NOMO-1 (cell line): ENCODE results near the gene CCDC158.
"Not testable (repeated sequence)": the region's sequence is repeated elsewhere in the genome, so short reads cannot be mapped to it uniquely, and the experiment has no call there.

Experiments used
- DNase-seq, 2 experiments: peaks; one replicate each; lab custom pipeline; 2025; ENCODE audit not compliant: unreplicated experiment in 2 of 2; lab: John Stamatoyannopoulos, UW

The CCDC158 gene

DNA sequence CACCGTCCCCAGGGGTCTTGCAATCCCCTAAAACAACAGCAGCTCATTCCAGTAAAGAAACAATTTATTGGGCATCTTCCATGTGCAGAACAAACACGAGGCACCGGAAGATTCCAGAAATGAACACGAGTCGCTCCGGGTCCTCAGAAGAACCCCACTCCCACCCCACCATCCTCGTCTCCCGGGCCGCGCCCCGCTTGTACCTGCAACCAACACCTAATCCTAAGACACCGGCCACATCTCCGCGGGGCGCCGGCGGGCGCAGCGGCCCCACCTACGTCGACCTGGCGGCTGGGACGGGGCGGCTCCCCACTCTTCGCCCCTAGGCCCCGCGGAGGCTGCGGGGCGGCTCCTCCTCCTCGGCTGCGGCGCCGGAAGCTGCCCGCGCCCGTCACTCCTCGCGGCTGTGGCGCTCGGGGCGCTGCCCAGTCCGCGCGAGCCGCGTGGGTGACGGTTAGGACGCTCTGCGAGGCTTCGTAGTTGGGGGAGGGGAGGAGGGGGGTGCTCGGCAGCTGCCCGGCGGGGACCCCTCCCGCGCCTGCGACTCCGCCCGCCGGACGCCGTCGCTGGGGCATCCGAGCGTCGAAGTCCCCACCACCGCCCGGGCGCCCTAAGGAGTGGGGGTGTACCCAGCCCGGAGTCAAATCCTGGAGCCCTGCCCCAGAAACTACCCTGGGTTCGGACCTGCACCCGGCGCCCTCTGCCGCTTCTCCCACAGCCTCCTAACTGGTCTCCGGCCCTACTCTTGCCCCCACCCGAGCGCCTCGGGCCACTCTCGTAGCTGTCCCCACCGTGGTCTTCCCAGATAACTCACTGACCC is at the start of gene CCDC158:
CCDC158 (minus strand) TSS at position 380 of the 820 bp plus-strand sequence. CDS start 17,934 bp downstream, outside the sequence.
- DNase-seq = no peak

DNA sequence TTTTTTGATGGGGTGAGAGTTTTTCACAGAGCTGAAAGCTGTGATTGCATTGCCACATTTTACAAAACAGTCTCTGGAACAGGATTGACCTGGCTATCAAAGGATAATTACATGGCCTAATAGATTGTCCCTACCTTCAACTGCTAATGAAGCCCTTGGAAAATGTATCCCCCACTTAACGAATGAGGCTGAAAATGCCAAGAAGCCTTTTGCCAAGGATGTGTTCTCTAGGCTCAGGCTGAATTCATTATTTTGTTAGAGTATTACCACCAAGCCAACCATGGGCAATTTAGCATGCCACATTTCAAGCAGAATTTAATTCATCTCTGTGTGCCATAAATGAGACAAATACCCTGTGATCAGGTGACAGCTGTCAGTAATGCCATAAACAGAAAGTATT is 49.6 kb upstream of the CCDC158 start:
- DNase-seq = no peak

DNA sequence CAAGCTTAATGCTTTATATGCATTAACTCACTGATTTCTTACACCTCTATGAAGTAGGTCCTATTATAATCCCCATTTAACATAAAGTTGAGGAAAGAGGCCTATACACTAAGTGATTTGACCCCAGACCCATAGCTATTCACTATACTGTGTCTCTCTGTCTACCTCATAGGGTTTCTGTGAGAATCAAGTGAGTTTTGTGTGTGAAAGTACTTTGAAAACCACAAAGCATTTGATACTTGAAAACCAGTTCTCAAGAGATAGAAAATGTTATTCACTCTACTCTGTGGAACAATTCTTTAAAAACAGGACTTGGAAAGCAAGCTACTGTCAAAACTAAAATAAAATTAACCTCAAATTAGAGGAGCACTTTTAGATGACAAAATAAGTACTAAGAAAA is 49.1 kb upstream of the CCDC158 start:
- no peak for DNase-seq

DNA sequence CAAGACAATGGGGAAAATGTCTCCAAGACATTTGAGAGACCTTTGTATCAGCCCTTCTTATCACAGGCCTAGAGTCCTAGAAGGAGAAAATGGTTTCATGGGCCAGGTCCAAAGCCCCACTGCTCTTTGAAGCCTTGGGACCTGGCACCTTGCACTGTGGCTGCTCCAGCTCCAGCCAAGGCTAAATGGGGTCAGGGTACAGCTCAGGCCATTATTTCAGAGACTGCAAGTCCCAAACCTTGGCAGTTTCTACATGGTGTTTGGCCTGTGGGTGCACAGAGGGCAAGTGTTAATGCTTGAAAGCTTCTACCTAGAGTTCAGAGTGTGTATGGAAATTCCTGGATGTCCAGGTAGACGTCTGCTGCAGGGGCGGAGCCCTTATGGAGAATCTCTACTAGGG is 42.6 kb upstream of the CCDC158 start:
- DNase-seq = no peak

DNA sequence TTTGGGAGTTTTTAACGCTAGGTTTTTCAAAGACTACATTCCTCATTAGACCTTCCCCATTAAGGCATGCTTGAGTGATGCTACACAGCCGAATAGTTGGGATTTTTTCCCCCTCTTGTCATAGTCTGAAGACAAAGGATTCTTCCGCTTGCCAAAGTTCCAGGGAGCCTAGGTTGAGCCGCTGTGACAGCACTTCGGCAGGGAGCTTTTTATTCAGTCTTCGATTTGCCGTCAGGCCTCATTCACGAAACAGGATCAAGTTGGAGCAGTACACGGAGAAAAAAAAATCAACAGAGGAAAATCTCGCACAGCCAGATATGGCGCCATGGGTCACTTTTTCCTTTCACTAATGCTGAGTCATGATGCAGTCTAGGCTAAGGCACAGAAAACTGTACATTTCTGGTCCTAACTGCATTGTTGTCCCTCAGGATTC is 38.4 kb upstream of the CCDC158 start:
- no peak for DNase-seq

DNA sequence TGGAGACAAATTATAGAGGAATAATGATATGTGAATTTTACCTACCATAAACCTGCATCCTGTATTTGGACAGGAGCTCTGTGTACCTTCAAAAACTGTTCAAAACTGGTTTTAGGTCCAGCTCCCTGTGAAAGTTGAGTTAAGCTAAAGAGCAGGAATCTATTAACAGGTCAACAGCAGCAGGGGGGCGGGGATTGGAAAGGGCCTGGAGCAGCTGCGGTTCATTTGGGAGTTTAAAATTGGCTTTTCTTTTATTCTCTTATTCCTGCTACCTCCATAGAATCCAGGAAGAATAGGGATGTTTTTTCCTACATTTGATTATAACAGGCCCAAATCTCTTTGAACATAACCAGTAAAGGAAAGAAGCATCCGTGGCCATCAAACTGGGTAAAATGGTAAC is 37.9 kb upstream of the CCDC158 start:
- DNase-seq = no peak

DNA sequence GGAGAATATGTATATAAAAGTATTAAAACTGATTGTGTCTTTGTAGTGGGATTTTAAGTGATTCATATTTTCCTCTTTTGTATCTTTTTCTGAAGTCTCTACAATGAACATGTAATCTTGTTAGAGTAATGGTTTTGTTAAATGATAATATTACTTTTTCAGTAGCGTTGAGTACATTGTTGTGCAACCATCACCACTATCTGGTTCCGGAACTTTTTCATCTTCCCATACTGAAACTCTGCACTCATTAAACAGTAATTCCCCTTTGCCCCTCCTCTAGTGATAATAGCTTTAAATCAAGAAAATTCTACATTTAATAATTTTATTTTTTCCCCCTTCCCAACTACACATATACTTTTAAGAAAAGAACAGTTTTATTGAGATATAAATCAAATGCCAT is 37.4 kb upstream of the CCDC158 start:
- no peak for DNase-seq

DNA sequence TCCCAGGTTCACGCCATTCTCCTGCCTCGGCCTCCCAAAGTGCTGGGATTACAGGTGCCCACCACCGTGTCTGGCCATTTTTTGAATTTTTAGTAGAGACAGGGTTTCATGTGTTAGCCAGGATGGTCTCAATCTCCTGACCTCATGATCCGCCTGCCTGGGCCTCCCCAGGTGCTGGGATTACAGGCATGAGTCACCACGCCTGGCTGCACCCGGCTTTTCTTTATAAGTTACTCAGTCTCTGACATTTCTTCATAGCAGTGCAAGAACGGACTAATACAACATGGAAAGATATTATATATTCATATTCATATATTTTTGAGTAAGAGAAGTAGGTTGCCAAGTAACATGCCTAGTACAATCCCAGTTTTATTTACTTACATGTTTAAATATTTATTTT is 36.9 kb upstream of the CCDC158 start:
- DNase-seq = no peak

DNA sequence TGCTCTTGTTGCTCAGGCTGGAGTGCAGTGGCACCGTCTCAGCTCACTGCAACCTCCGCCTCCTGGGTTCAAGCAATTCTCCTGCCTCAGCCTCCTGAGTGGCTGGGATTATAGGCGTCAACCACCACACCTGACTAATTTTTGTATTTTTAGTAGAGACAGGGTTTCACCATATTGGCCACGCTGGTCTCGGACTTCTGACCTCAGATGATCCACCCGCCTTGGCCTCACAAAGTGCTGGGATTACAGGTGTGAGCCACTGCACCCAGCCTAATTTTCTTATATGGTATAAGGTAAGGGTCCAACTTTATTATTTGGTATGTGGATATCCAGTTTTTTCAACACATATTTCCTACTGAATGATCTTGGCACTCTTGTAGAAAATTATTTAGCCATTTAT is 33.1 kb upstream of the CCDC158 start:
- not testable (repeated sequence) for DNase-seq

DNA sequence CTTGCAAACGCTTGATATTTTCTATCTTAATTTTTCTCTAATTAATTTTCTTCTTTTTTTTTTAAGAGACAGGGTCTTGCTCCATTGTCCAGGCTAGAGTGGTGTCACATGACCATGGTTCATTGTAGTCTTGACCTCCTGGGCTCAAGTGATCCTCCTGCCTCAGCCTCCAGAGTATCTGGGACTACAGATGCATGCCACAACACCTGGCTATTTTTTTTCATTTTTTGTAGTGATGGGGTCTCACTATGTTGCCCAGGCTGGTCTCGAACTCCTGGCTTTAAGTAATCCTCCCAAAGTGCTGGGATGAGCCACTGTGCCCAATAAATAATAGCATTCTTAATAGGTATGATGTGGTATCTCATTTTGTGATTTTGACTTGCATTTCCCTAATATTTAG is 32.3 kb upstream of the CCDC158 start:
- no peak for DNase-seq

DNA sequence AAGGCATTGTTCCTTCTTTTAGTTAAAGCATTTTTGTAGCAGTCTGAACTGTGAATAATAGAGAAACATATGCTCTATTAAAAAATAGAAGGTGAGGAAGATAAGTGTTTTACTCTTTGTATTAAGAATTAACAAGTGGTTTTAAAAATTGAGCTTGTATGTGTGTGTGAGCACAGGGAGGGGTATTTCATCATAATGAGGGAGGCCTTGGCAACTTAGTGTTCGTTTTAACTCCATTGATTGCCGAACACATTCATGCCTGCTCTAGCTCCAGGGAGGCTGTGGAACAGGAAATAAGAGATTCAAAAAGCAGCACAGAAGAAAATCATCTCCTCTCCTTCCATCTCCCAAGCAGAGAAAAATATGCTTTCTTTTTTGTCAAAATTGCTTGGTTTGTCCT is 28.9 kb upstream of the CCDC158 start:
- no peak for DNase-seq

DNA sequence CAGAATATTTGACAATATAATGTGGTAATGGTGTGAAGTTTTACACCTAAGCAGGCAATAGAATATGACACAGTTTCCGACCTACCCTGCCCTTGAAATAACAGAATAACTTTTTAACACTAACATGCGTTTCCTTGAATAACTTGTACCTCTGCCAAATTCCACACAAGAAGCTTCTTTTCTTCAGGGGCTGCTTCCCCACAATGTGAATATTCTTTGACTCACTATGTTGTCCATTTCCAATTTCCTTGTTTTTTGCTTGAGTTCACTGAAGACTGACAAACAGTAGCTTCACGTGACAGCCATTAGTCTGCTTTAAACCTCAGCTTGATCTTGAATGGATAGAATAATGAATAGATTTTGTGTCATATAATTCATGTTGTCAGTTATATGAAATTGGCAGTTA is 28.4 kb upstream of the CCDC158 start:
- no peak for DNase-seq

DNA sequence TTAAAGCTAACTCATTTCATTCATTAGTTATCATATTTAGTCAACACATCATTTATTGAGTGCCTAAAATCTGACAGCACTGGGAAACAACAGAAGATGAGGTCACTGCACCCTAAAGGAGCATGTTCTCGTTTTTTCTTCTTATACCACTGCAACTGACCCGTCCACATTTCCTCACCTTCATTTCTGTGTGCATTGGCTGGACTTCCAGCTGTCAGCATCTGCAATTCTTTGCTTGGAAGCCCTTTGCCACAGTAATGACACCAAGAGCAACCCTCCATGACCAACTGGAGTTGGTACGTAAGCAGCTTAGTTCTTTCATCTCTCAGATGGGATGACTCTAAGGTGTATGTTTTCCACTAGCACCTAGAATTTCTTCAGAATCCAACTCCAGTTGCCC is 27.3 kb upstream of the CCDC158 start:
- no peak for DNase-seq

DNA sequence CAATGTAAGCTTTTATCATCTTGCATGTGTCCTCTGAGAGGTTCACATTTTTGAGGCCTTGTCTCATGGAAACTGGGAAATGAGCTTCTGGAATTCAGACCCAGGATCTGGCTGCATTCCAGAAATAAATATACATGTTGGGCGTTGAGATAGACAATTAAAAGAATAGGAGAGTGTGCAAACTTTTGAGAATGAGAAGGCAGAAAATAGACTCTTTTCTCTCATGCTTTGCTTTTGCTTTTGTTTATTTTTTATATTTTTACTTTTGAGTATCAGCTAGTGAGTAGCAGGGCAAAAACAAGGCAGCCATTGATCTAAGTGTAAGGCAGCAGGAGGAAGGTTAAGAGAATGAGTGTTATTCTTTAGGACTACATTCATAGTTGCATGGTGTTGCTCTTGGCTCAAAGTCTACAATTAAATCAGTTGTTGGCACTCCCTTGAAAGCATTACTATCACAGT is 26.5 kb upstream of the CCDC158 start:
- no peak for DNase-seq

DNA sequence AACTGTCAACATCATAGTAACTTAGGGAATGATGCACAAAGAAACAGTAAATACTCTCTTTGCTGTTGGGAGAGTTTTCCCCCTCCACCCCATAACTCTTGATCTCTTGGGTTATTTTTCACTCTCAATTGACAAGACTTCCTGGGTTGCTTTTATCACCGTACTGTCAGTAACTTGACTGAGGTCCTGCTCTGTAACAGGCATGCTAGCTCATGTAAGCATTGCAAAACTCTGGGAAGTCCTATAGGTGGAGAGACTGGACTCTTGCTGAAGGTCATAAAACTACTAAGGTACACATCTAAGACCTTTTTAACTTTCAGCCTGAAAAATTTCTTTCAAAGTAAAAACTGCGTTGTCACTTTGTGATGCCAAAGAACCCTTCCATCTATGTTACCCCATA is 25.0 kb upstream of the CCDC158 start:
- DNase-seq = no peak

DNA sequence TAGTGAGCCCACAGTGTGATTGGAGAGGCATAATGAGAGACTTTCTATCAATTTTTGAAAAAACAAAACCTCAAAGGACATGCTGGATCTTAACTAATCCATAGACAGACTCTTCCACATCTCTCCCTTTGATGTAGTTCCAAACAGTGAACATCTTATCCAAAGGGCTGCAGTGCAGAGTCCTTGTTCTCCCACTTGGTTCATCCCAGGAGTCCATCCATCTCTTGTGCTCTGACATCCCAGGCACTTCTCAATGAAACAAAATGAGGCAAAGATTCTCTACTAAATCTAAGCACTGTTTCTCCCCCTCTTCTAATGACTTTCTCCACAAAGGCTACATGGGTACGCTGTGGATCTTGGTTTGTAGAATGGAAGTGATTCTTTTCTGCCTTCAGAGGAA is 22.4 kb upstream of the CCDC158 start:
- DNase-seq = no peak

DNA sequence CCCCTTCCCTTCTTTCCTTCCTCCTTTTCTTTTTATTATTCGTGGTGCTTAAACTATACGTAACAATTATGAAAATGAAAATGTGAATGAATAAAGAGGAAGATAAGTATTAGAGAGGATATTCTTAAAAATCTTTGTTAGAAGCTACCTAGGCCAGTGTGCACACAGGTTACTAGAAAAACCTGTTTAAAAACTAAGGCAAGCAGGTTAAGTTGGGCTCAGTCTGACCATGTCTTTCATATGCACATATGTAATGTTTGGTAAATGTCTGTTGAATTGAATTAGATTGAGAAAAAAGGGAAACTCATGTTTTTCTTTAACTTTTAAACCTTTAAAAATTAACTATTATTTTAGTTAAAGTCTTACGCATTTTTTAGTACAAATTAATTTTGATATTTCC is 21.9 kb upstream of the CCDC158 start:
- DNase-seq = no peak

DNA sequence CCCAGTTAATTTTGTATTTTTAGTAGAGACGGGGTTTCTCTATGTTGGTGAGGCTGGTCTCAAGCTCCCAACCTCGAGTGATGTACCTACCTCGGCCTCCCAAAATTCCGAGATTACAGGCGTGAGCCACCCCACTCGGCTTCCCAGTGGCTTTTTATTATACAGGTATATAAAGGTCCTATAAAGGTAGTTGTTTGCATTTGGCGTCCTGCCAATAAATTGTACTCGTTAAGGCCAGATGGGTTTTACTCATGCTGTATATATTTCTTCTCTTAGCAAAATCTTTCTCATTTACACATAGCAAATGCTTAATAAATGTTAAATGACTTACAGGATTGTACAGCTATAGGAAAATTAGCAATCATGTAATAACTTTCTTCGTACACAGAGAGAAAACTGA is 20.9 kb upstream of the CCDC158 start:
- DNase-seq = no peak

DNA sequence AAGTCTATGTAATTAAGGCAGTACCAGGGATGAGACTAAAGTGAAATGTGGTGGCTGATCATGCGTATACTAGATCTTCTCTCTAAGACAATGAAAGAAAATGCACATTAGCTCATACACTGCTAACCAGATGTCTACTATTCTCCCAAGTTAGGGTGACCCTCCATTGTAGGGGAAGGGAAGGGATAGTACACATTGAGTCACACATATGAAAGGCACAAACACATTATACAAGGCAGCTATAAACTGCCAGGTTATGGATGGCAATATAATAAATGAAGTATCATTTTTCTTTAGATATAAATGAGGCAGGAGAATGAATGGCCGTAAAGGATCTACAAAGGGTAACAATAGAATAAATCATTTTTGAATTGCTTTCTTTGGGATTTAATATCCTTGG is 18.6 kb upstream of the CCDC158 start:
- no peak for DNase-seq

DNA sequence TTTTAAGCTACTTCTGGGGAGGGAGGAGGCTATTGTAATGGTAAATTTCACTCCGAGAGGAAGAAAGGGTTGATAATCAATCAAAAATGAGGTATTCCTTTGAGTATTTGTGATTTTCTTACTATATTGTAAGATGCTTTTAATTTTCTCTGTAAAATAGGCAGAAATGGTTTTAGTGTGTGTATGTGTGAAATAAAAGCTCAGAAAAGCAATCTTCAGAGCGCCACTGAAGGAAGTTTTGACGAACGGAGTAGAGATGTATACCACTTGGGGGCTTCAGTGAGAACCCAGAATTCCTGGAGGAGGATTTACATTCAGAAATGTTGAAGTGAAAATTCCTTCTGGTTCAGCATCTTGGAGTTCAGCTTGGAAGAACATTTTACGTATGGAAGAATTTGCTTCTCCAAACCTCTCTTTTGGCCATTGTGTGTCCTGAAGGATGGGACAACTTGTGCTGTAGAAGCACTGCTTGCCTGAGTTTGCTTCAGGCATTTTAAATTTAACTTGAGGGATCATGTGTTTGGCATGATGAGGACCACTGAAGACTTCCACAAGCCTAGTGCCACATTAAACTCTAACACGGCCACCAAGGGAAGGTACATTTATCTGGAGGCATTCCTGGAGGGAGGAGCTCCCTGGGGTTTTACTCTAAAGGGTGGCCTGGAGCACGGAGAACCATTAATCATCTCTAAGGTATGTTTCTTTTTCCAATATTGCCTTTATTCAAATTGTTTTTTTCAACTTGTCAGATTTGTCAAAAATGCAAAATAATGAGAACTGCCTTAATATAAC is 14.8 kb upstream of the CCDC158 start:
- DNase-seq = no peak

DNA sequence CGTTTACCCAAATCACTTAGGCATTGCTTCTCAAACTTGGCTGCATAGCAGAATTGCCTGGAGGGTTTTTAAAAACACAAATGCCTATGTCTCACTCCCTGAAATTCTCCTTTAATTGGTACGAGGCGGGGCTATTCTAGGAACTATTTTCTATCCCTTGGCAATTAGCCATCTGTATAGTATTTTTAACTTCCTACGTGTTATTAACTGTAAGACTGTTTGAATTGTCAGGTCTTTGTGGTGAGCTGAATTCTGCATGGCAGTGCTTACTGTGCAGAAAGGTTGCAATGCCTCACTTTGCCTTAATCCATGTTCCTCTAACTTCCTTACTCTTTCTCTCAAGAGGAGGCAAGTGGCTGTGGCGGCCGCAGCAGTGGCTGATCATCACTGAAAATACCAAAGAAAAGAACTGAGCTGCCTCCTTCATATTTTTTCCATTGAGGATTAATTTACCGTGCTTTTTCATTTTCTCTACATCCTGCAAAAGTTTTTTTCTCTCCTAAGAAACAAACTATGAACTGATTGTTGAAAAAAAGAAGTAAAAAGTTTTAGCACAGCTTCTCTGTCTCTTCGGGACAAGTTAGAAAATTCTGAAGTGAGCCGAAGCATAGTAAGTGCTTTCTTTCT is 14.1 kb upstream of the CCDC158 start, which contains the start of gene SHROOM3:
SHROOM3 (plus strand) TSS at position 329 of the 627 bp plus-strand sequence. CDS start 824 bp downstream, outside the sequence.
- DNase-seq = no peak
